A673 (cell line): Measurements from ENCODE around the gene CTNNA1.

ENCODE experiments used
- EZH2 ChIP-seq: fragments of 200-600 bp; sonication (generic); IDR thresholded peaks from 2 replicates; pipeline ENCODE4 v1.6.1; 2017; ENCODE audit warnings: borderline replicate concordance, low read depth, mild to moderate bottlenecking, mixed read lengths, antibody characterized with exemption, low read length; ENCODE audit not compliant: poor library complexity, severe bottlenecking
- TF ChIP-seq, protein P1 (sequence below): fragments of 300-800, 200-600 bp; sonication (generic); conservative IDR thresholded peaks from 2 replicates; pipeline ENCODE4 v1.5.1; 2017; ENCODE audit warnings: low read depth, mild to moderate bottlenecking, antibody characterized with exemption, low read length, moderate library complexity, mixed read lengths

DNA sequence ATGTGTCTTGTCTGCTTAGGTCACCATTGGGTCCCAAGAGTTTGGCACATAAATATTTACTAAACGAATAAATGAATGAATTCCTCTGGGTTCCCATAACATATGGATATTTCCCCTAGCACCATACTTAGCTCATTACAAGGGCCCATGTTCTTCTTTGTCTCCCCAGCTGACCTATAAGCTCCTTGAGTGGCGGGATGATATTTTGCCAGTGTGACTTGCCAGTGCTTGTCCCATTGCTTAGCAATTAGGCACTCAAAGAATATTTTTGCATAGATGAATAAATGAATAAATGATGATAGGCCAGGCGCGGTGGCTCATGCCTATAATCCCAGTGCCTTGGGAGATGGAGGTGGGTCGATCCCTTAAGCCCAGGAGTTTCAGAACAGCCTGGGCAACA lies 16.9 kb upstream of the CTNNA1 start:
- TF ChIP-seq, protein P1, sequence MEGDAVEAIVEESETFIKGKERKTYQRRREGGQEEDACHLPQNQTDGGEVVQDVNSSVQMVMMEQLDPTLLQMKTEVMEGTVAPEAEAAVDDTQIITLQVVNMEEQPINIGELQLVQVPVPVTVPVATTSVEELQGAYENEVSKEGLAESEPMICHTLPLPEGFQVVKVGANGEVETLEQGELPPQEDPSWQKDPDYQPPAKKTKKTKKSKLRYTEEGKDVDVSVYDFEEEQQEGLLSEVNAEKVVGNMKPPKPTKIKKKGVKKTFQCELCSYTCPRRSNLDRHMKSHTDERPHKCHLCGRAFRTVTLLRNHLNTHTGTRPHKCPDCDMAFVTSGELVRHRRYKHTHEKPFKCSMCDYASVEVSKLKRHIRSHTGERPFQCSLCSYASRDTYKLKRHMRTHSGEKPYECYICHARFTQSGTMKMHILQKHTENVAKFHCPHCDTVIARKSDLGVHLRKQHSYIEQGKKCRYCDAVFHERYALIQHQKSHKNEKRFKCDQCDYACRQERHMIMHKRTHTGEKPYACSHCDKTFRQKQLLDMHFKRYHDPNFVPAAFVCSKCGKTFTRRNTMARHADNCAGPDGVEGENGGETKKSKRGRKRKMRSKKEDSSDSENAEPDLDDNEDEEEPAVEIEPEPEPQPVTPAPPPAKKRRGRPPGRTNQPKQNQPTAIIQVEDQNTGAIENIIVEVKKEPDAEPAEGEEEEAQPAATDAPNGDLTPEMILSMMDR: no peak
- no peak for TF ChIP-seq EZH2
